Activated CD4-positive, alpha-beta memory T cell treated with anti-CD3 and anti-CD28 coated beads for 36 hours (primary cell): ENCODE data around the gene CYSLTR1. TPM values are rescaled to one million over a fixed set of nuclear protein-coding genes. Genes with fewer than 3 reads are reported as not detected.
"Not testable (repeated sequence)": the region's sequence is repeated elsewhere in the genome, so short reads cannot be mapped to it uniquely, and the experiment has no call there.

Source experiments
- CTCF ChIA-PET: fragments of 350-600 bp; sonication (Branson Sonifier 250); formaldehyde crosslinking; loops from one replicate; lab custom pipeline; 2021; ENCODE audit warnings: antibody characterized with exemption, inconsistent platforms; lab: Charles Lee
- POLR2A ChIA-PET: fragments of 350-600 bp; sonication (Branson Sonifier 250); formaldehyde crosslinking; loops from one replicate; lab custom pipeline; 2021; ENCODE audit warnings: antibody characterized with exemption; lab: Charles Lee
- DNase-seq: peaks from one replicate; pipeline ENCODE4 v3.0.0-alpha.2; 2020
- H3K27ac Mint-ChIP-seq: one replicate; pipeline ENCODE4 v1.8.0; 2021; ENCODE audit warnings: mixed read lengths
- H3K27me3 Mint-ChIP-seq: one replicate; pipeline ENCODE4 v1.8.0; 2021; ENCODE audit warnings: mixed read lengths
- H3K36me3 Mint-ChIP-seq: one replicate; pipeline ENCODE4 v1.8.0; 2021; ENCODE audit warnings: mixed read lengths
- H3K4me1 Mint-ChIP-seq: one replicate; pipeline ENCODE4 v1.8.0; 2021; ENCODE audit warnings: low read depth, mixed read lengths
- H3K4me3 Mint-ChIP-seq: one replicate; pipeline ENCODE4 v1.8.0; 2021; ENCODE audit warnings: mild to moderate bottlenecking, mixed read lengths
- H3K9me3 Mint-ChIP-seq: one replicate; pipeline ENCODE4 v1.8.0; 2021; ENCODE audit warnings: mixed read lengths
- intact Hi-C: fragments of 100-400 bp; cut with micrococcal nuclease; formaldehyde crosslinking; loops from one replicate; pipeline ENCODE4 v1.15.1; 2023
- total RNA-seq, 2 experiments: library from RNA; stranded (reverse); gene quantifications; one replicate each; pipeline ENCODE4 v1.2.3, GENCODE V29; 2021

Gene CYSLTR1
- total RNA-seq, 2 experiments from 2014 or later = 1.8 to 2.5 TPM

DNA sequence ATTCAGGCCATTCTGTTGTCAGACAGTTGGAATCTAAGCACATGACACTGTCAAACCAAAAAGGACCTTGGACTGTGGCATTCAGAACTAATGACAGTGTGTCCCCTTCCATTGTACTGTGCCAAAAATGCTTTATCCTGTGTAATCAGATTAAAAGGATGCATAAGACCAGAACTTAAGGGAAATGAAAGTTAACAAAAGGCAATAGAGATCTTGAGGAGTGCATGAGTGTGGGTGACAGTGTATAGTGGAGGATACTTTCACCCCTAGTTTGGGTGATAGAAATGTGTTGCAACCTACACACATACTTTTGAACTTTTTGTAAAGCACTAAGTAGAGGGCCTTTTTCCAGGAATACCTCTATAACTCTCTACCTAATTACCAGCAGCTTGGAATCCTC is 4.5 kb downstream of the CYSLTR1 start:
- ChIA-PET CTCF (no interaction called here), POLR2A (interaction anchor here (0.8 kb wide), 1 partner anchor 7 kb away, joined by 4 read pairs; no protein-coding TSS in a partner anchor)
- intact Hi-C loops = loop anchor here (1.0 to 10.0 kb wide), 7 partner anchors 9 to 942 kb away; partner anchors contain the start of genes ATP7A, P2RY10 and PGK1
- Mint-ChIP-seq H3K4me1 (peaks cover 35% of the 10 kb centered on the region), H3K36me3 (peaks cover 5% of the 10 kb centered on the region), H3K9me3 (no peaks in the 10 kb centered on the region), H3K27me3 (no peaks in the 10 kb centered on the region), H3K27ac (peak overlapping the region; percentile 81), H3K4me3 (peak overlapping the region; percentile 30)
- DNase-seq = no peak

DNA sequence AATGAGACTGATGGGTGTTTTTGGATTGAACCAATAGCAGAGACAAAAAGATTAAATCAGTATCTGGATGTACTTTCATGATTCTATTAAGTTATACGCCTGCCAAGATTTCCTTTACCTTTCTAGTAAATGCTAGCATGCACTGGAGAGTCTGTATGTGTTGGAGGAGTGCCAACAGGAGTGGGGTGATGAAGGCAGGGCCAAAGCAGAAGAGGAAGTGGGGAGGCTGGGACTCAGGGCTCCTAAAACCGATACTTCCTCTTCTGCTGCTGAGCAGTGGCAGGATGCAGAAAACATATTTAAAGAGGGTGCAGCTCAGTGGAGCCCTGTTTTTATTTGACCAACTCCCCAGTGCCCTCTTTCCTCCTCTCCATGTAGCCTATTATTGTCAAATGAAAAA is 5.6 kb downstream of the CYSLTR1 start:
- Mint-ChIP-seq H3K4me3 (peak overlapping the region; percentile 45), H3K27ac (peak overlapping the region; percentile 81), H3K9me3 (no peaks in the 10 kb centered on the region), H3K27me3 (no peaks in the 10 kb centered on the region), H3K36me3 (peaks cover 5% of the 10 kb centered on the region), H3K4me1 (peaks cover 32% of the 10 kb centered on the region)
- DNase-seq = peak; percentile 64
- ChIA-PET POLR2A (interaction anchor here (0.8 kb wide), 1 partner anchor 8 kb away, joined by 4 read pairs; no protein-coding TSS in a partner anchor), CTCF (no interaction called here)
- intact Hi-C loops = loop anchor here (1.0 to 10.0 kb wide), 7 partner anchors 8 to 943 kb away; partner anchors contain the start of genes ATP7A, P2RY10 and PGK1

DNA sequence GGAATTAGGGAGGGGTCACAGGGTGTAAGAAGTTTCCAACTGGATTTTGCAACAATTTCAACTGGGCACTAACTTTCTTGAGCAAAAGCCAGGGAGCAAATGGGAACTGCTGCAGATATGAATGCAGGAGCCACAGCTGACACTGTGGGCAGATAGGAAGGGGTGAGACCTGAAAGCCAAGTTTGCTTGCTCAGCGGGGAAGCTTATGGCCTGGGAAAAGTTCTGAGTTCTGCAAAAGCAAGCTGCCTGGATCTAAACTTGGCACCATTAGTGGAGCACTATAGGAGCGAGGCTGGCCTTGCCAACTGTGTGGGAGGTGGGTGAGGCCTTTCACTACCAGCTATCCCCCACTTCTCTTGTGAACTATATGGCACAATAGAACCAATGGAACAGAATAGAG is 11.1 kb downstream of the CYSLTR1 start:
- no peaks in the 10 kb centered on the region for H3K9me3 Mint-ChIP-seq
- no peak overlapping the region for H3K27ac Mint-ChIP-seq
- ChIA-PET POLR2A (no interaction called here), CTCF (no interaction called here)
- DNase-seq = no peak
- H3K36me3 Mint-ChIP-seq = peaks cover 5% of the 10 kb centered on the region
- H3K4me3 Mint-ChIP-seq = no peak overlapping the region
- H3K4me1 Mint-ChIP-seq = peaks cover 52% of the 10 kb centered on the region
- no peaks in the 10 kb centered on the region for H3K27me3 Mint-ChIP-seq
- intact Hi-C loops = no loop called here

DNA sequence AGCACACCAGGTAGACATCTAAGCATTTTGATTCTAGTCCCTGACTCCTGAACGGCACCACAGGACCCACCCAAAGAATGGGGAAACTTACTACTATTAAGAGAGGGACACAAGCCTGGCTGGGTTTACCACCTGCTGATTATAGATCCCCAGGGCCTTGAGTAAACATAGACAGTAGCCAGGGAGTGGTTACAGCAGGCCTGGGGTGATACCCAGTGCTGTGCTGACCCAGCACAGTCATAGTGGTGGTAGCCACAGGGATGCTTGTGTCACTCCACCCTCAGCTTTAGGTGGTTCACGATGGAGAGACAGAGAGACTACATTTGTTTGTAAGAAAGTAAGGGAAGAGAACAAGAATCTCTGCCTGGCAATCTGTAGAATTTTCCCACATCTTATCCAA is 11.7 kb downstream of the CYSLTR1 start:
- intact Hi-C loops = no loop called here
- DNase-seq = no peak
- POLR2A ChIA-PET = no interaction called here
- no peaks in the 10 kb centered on the region for H3K9me3 Mint-ChIP-seq
- H3K4me1 Mint-ChIP-seq = peaks cover 50% of the 10 kb centered on the region
- no peak overlapping the region for H3K27ac Mint-ChIP-seq
- H3K27me3 Mint-ChIP-seq = no peaks in the 10 kb centered on the region
- peaks cover under 1% of the 10 kb centered on the region for H3K36me3 Mint-ChIP-seq
- no peak overlapping the region for H3K4me3 Mint-ChIP-seq
- CTCF ChIA-PET = no interaction called here

DNA sequence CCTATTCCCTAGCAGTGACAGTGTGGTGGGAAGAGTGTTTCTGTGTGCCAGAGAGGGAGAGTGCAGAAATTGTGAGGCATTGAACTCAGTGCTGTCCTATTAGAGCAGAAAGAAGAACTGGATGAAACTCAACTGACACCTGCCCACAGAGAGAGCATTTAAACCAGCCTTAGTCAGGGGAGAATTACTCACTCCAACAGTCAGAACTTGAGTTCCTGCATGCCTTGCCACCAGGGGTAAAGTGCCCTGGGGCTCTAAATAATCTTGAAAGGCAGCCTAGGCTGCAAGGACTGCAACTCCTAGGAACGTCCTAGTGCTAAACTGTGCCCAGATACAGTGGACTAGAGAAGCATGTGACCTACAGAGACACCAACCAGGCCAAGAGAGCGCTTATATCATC is 12.8 kb downstream of the CYSLTR1 start:
- H3K36me3 Mint-ChIP-seq = no peaks in the 10 kb centered on the region
- intact Hi-C loops = loop anchor here (1.0 to 5.0 kb wide), 3 partner anchors 8 to 203 kb away; no protein-coding TSS in a partner anchor
- H3K4me1 Mint-ChIP-seq = peaks cover 53% of the 10 kb centered on the region
- no peaks in the 10 kb centered on the region for H3K9me3 Mint-ChIP-seq
- no peak overlapping the region for H3K4me3 Mint-ChIP-seq
- ChIA-PET POLR2A (interaction anchor here (0.7 to 1.6 kb wide), 2 partner anchors 175 to 213 kb away, joined by 3 read pairs; partner anchors contain the start of gene TAF9B), CTCF (no interaction called here)
- peak; percentile 47 for DNase-seq
- H3K27ac Mint-ChIP-seq = no peak overlapping the region
- no peaks in the 10 kb centered on the region for H3K27me3 Mint-ChIP-seq

DNA sequence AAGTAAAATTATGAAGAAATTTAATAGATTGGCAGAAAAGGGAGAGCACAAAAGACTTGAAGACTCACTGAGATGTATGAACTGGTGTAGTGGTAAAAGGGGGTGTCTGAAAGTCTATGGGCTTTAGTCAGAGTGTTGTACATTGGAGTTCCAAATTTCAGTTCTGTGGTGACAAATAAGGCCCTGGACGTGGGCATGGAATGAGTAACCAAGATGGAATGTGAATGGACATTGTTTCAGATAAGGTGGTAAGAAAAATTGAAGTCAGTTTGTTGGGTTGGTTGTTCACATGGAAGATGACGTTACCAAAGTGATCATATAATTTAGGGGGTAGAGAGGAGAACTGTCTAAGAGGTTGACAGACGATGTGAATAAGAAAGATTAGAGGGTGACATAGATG is 13.9 kb downstream of the CYSLTR1 start:
- intact Hi-C loops = loop anchor here (5.0 kb wide), 1 partner anchor 204 kb away; no protein-coding TSS in a partner anchor
- H3K27me3 Mint-ChIP-seq = no peaks in the 10 kb centered on the region
- H3K4me1 Mint-ChIP-seq = peaks cover 61% of the 10 kb centered on the region
- ChIA-PET POLR2A (interaction anchor here (1.6 kb wide), 1 partner anchor 174 kb away, joined by 3 read pairs; the partner anchor contains the start of gene TAF9B), CTCF (no interaction called here)
- DNase-seq = no peak
- H3K4me3 Mint-ChIP-seq = no peak overlapping the region
- no peak overlapping the region for H3K27ac Mint-ChIP-seq
- no peaks in the 10 kb centered on the region for H3K36me3 Mint-ChIP-seq
- no peaks in the 10 kb centered on the region for H3K9me3 Mint-ChIP-seq

DNA sequence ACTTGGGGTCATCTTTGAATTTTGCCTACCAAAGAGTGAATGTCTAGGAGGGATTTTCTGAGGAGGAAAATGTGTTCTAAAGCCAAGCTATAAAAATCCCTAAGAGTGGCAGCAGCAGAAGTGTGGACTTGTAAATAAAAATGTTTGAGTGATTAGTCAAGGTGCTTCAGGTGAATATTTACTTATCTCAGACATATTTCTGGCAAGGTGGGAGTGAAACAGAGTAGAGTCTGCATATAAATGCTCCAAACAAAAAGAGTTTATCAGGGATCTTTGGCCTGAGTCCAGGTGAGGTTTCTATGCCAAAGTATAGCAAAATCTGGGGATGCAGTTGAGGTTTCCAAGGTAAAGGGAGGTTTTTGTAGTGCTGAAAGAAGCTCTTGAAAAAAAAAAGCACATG is 19.7 kb downstream of the CYSLTR1 start:
- ChIA-PET POLR2A (no interaction called here), CTCF (no interaction called here)
- peaks cover 2% of the 10 kb centered on the region for H3K36me3 Mint-ChIP-seq
- no peak overlapping the region for H3K4me3 Mint-ChIP-seq
- peaks cover 28% of the 10 kb centered on the region for H3K4me1 Mint-ChIP-seq
- H3K27ac Mint-ChIP-seq = no peak overlapping the region
- H3K9me3 Mint-ChIP-seq = peaks cover 1% of the 10 kb centered on the region
- no peak for DNase-seq
- intact Hi-C loops = no loop called here
- H3K27me3 Mint-ChIP-seq = no peaks in the 10 kb centered on the region

DNA sequence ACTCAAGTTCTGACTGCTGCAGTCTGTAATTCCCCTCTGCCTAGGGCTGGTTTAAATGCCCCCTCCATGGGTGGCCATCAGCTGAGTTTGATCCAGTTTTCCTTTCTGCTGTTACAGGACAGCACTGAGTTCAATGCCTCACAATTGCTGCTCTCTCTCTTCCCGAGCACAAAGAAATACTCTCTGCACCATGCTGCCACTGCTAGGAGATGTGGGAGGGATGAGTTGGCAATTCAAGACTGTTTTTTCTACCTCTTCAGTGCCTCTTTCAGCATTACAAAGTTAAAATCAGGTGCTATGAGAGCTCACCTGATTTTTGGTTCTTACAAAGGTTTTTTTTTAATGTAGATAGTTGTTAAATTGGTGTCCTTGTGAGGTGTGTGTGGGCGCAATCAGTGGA is 24.3 kb downstream of the CYSLTR1 start:
- no peak overlapping the region for H3K4me3 Mint-ChIP-seq
- no peaks in the 10 kb centered on the region for H3K27me3 Mint-ChIP-seq
- POLR2A ChIA-PET = no interaction called here
- H3K9me3 Mint-ChIP-seq = peaks cover 23% of the 10 kb centered on the region
- CTCF ChIA-PET = no interaction called here
- no peak for DNase-seq
- intact Hi-C loops = no loop called here
- no peak overlapping the region for H3K27ac Mint-ChIP-seq
- H3K36me3 Mint-ChIP-seq = peaks cover 15% of the 10 kb centered on the region
- H3K4me1 Mint-ChIP-seq = no peaks in the 10 kb centered on the region

DNA sequence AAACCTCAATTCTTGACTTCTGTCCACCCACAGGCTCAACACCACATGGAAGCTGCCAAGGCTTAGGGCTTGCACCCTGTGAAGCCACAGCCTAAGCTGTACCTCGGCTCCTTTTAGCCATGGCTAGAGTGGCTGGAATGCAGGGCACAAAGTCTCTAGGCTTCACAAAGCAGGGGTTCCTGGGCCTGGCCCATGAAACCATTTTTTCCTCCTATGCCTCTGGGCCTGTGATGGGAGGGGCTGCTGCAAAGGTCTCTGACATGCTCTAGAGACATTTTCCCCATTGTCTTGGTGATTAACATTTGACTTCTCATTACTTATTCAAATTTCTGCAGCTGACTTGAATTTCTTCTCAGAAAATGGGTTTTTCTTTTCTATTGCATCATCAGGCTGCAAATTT is 26.5 kb downstream of the CYSLTR1 start:
- H3K4me3 Mint-ChIP-seq, H3K4me1 Mint-ChIP-seq, DNase-seq, H3K27me3 Mint-ChIP-seq, POLR2A ChIA-PET, H3K27ac Mint-ChIP-seq, CTCF ChIA-PET, intact Hi-C loops: not testable (repeated sequence)
- H3K9me3 Mint-ChIP-seq = peaks cover 30% of the 10 kb centered on the region
- H3K36me3 Mint-ChIP-seq = peaks cover 13% of the 10 kb centered on the region

DNA sequence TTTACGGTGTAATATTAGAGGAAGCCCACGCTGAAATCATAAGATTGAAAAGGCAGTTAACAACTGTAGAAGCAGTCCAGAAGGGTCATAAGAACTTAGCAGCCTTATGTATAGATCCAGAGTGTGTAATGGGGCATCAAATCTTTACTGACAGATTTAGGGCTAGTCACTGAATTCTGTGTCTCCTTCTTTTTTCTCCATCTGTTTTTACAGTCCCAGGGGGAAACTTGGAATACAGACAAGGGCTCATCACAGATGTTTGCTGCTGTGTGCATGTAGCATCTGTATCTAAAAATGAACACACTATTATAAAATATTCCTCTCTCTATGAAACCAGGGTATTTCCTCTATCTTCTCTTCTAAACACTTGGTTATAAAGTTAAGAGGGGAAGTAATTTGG is 43.9 kb downstream of the CYSLTR1 start:
- POLR2A ChIA-PET = no interaction called here
- peaks cover 8% of the 10 kb centered on the region for H3K36me3 Mint-ChIP-seq

DNA sequence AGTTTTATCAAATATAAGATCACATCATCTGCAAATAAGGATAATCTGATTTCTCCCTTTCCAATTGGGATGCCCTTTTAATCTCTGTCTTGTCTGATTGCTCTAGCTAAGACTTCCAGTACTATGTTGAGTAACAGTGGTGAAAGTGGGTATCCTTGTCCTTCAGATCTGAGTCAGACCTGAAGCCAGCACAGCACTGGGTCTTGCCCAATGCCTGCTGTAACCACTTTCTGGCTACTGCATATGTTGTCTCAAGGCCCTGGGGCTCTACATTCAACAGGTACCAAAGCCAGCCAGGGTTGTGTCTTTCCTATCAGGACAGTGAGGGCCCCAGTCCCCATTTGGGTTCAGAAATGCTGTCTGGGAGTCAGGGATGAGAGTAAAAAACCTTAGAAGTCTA is 90.3 kb downstream of the CYSLTR1 start:
- ChIA-PET POLR2A (no interaction called here), CTCF (no interaction called here)
- H3K27ac Mint-ChIP-seq = no peak overlapping the region
- no peaks in the 10 kb centered on the region for H3K36me3 Mint-ChIP-seq
- H3K4me1 Mint-ChIP-seq = no peaks in the 10 kb centered on the region
- H3K4me3 Mint-ChIP-seq = no peak overlapping the region
- no peaks in the 10 kb centered on the region for H3K27me3 Mint-ChIP-seq
- peaks cover 2% of the 10 kb centered on the region for H3K9me3 Mint-ChIP-seq
- intact Hi-C loops = no loop called here
- peak; percentile 9 for DNase-seq

More for the DNA sequence above, 43.9 kb downstream of the CYSLTR1 start:
- no peak for DNase-seq
- intact Hi-C loops = no loop called here
- peaks cover 13% of the 10 kb centered on the region for H3K9me3 Mint-ChIP-seq
- H3K27ac Mint-ChIP-seq = no peak overlapping the region
- H3K4me3 Mint-ChIP-seq = no peak overlapping the region
- CTCF ChIA-PET = no interaction called here
- H3K4me1 Mint-ChIP-seq = peaks cover under 1% of the 10 kb centered on the region
- H3K27me3 Mint-ChIP-seq = no peaks in the 10 kb centered on the region

DNA sequence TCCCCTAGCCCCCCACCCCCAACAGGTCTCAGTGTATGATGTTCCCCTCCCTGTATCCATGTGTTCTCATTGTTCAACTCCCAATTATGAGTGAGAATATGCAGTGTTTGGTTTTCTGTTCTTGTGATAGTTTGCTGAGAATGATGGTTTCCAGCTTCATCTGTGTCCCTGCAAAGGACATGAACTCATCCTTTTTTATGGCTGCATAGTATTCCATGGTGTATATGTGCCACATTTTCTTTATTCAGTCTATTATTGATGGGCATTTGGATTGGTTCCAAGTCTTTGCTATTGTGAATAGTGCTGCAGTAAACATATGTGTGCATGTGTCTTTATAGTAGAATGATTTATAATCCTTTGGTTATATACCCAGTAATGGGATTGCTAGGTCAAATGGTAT is 101.4 kb downstream of the CYSLTR1 start:
- H3K36me3 Mint-ChIP-seq, H3K4me1 Mint-ChIP-seq, DNase-seq, CTCF ChIA-PET, H3K27ac Mint-ChIP-seq, POLR2A ChIA-PET, intact Hi-C loops, H3K4me3 Mint-ChIP-seq, H3K27me3 Mint-ChIP-seq: not testable (repeated sequence)
- H3K9me3 Mint-ChIP-seq = peaks cover 10% of the 10 kb centered on the region
